Pancreas (tissue), 10 donors: ENCODE measurements around the gene ABCC1. TPM values are rescaled to one million over a fixed set of nuclear protein-coding genes. Genes with fewer than 3 reads are reported as not detected.
"Not testable (repeated sequence)": the region's sequence is repeated elsewhere in the genome, so short reads cannot be mapped to it uniquely, and the experiment has no call there.

Experiments
- ATAC-seq, 4 donors: fragments of 200-7000 bp; cut with Tn5 transposase; one replicate each; pipeline versions ENCODE4 v1.8.0 to v1.9.1; 2020; ENCODE audit warnings: mild to moderate bottlenecking in 4 of 4, moderate library complexity in 4 of 4
- DNase-seq, 6 donors: peaks; one replicate each; pipeline ENCODE4 v3.0.0-alpha.2; 2020
- FAIRE-seq: peaks from 2 replicates; lab custom pipeline; 2012; peaks lifted over from hg19 to GRCh38; lab: Jason Lieb, UNC
- H3K27ac ChIP-seq, 4 donors: fragments of 200-600 bp; sonication (generic); 1 replicate in 3 of 4; 2 replicates in 1 of 4; pipeline versions ENCODE4 v1.5.0 to v1.8.0; 2020
- H3K27me3 ChIP-seq, 4 donors: fragments of 200-600 bp; one replicate each; pipeline ENCODE4 v1.8.0; 2021
- H3K36me3 ChIP-seq, 3 donors: fragments of 200-600 bp; sonication (generic) in 1 of 3; one replicate each; pipeline versions ENCODE4 v1.5.0 to v1.8.0; 2020 to 2021
- H3K4me1 ChIP-seq, 3 donors: fragments of 200-600 bp; one replicate each; pipeline ENCODE4 v1.8.0; 2021
- H3K4me3 ChIP-seq, 4 donors: fragments of 200-600 bp; sonication (generic) in 2 of 4; one replicate each; pipeline versions ENCODE4 v1.5.0 to v1.8.0; 2020 to 2021
- H3K9me3 ChIP-seq, 4 donors: fragments of 200-600 bp; one replicate each; pipeline ENCODE4 v1.8.0; 2021
- CTCF ChIP-seq, 4 donors: fragments of 200-600 bp; sonication (generic) in 3 of 4; IDR thresholded peaks; one replicate each; pipeline versions ENCODE4 v1.5.0 to v1.8.0; 2021; ENCODE audit warnings: antibody characterized with exemption in 4 of 4
- WGBS, 2 donors: extraction: QIAGEN DNeasy Blood & Tissue Kit; methylation state at CpG; one replicate each; pipeline ENCODE4 v1.1.7; 2013; 5-methylcytosine and 5-hydroxymethylcytosine counted together
- intact Hi-C, 3 donors: fragments of 100-400 bp; cut with DNase I; formaldehyde crosslinking; loops; one replicate each; pipeline versions ENCODE4 v1.11.1 to v1.14.2; 2022
- polyA plus RNA-seq, 2 donors: library from polyadenylated mRNA; stranded (reverse); fragments of 200-250 nt; gene quantifications; one replicate each; pipeline ENCODE4 v1.2.3, GENCODE V29; 2013
- total RNA-seq, 6 donors: library from RNA; stranded (reverse); fragmentation: NEBNext Ultra II Directional in 4 of 6; extraction: Animal tissue kit (Norgen Biotek cat#: 25700) in 4 of 6; gene quantifications; one replicate each; pipeline versions ENCODE4 v1.2.1 to v1.2.4, GENCODE V29; 2021 to 2023
- donor health status: healthy with polysubstance abuse.
- donor health status: DM: no; HTN: no; CAD: no; lungs with moderate emphysema.
- donor health status: DM: no; HTN: no; CAD: no.
- donor health status: control.
- donor health status: control.
- donor health status: Bipolar disorder and iron deficiency.
- donor health status: DM: yes; HTN: yes; CAD: no.
- donor health status: DM: no; HTN: no; CAD: no.
- donor health status: DM: no; HTN: no; CAD: no.
- donor health status: DM: yes; HTN: yes; CAD: no.

The ABCC1 gene
- total and polyA plus RNA-seq, 8 donors = 8.5 to 16.8 (median 12.0) TPM

DNA sequence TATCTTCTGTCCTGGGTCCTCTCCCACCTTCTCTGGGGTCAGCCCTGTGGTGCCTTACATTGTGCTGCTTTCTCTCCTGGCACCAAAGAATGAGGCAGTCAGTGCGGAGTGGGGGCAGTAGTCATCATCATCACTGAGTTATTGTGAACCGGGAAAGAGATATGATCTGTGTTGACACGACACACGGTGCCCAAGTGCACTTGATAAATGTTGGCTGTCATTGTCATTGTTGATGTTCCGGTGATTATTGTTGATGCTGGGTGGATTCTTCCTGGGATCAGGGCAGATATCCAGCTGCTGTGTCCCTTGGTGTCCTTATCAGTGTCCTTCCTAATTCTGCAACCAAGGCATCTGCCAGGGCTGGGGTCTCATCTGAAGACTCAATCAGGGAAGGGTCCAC, 152.2 kb downstream of the ABCC1 start:
- ATAC-seq = no peak
- no peaks in the 10 kb centered on the region for H3K36me3 ChIP-seq
- FAIRE-seq = no peak

DNA sequence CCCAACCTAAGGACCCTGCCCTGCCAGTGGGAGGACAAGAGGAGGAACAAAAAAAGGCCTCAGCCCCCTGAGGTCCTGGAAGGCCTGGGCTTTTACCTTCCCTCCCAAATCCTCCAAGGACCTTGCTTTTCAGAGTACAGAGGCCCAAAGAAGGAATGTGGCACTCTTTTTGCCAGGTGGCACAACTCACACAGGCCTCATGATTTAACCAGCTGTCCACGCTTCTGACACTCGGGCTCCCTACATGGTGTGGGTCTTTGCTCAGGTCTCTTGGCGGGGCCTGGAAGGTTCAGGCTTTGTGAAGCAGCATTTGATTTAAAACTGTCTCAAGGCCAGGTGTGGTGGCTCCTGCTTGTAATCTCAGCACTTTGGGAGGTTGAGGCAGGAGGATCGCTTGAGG, 153.3 kb downstream of the ABCC1 start:
- no peaks in the 10 kb centered on the region for H3K36me3 ChIP-seq

More for the DNA sequence above, 152.2 kb downstream of the ABCC1 start:
- intact Hi-C loops = no loop called here
- Histone ChIP-seq H3K4me3 (no peak overlapping the region), H3K27ac (no peak overlapping the region), H3K9me3 (no peaks in the 10 kb centered on the region), H3K27me3 (no peaks in the 10 kb centered on the region), H3K4me1 (peaks cover 14 to 18% (median 16%) of the 10 kb centered on the region in 3 donors)
- 57 to 61% methylated on average over 5 of the region's 5 CpGs for WGBS, 2 donors
- DNase-seq = peak in 1 of 6 donors; percentile 13
- no peak for TF ChIP-seq CTCF (IDR thresholded peaks at IDR 0.05)

GRCh38 chr16:16104132-16104803, 154.9 kb downstream of the ABCC1 start:
- H3K4me1 ChIP-seq, ATAC-seq, H3K27me3 ChIP-seq, H3K27ac ChIP-seq, FAIRE-seq, H3K9me3 ChIP-seq, H3K36me3 ChIP-seq, H3K4me3 ChIP-seq, intact Hi-C loops: not testable (repeated sequence)
- WGBS, 2 donors = 91% methylated on average over 16 of the region's 16 CpGs
- DNase-seq = peak in 1 of 6 donors; percentile 56

More for the DNA sequence above, 153.3 kb downstream of the ABCC1 start:
- no peak overlapping the region for H3K27ac ChIP-seq
- FAIRE-seq = no peak
- H3K9me3 ChIP-seq = no peaks in the 10 kb centered on the region
- peaks cover 8 to 12% (median 11%) of the 10 kb centered on the region in 3 donors for H3K4me1 ChIP-seq
- no peaks in the 10 kb centered on the region for H3K27me3 ChIP-seq
- peak in 2 of 4 donors; percentile 49 to 55 for ATAC-seq
- WGBS, 2 donors = 58% methylated on average over 4 of the region's 4 CpGs
- intact Hi-C loops = no loop called here
- TF ChIP-seq CTCF (IDR thresholded peaks at IDR 0.05) = no peak
- DNase-seq = peak in 1 of 6 donors; percentile 8
- no peak overlapping the region for H3K4me3 ChIP-seq

DNA sequence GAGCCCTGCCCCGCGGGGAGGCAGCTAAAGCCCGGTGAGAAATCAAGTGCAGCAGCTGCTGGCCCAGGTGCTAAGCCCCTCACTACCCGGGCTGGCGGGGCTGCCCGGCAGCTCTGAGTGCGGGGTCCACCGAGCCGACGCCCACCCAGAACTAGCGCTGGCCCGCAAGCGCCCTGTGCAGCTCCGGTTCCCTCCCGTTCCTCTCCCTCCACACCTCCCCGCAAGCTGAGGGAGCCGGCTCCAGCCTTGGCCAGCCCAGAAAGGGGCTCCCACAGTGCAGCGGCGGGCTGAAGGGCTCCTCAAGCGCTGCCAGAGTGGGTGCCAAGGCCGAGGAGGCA, 155.4 kb downstream of the ABCC1 start:
- FAIRE-seq, DNase-seq, H3K4me3 ChIP-seq, H3K36me3 ChIP-seq, H3K4me1 ChIP-seq, intact Hi-C loops, H3K27ac ChIP-seq, H3K27me3 ChIP-seq, H3K9me3 ChIP-seq, ATAC-seq: not testable (repeated sequence)
- 94 to 96% methylated on average over 19 to 21 of the region's 21 CpGs for WGBS, 2 donors

GRCh38 chr16:16105646-16106045, 156.2 kb downstream of the ABCC1 start:
- 91 to 95% methylated on average over 14 of the region's 14 CpGs for WGBS, 2 donors
- no peak for ATAC-seq
- Histone ChIP-seq H3K27me3 (no peaks in the 10 kb centered on the region), H3K36me3 (no peaks in the 10 kb centered on the region), H3K4me3 (no peak overlapping the region), H3K9me3 (no peaks in the 10 kb centered on the region), H3K4me1 (peaks cover 0 to 3% (median 0%) of the 10 kb centered on the region in 3 donors), H3K27ac (no peak overlapping the region)
- peak in 1 of 6 donors; percentile 12 for DNase-seq
- TF ChIP-seq CTCF (IDR thresholded peaks at IDR 0.05) = no peak
- intact Hi-C loops = no loop called here
- FAIRE-seq = no peak

DNA sequence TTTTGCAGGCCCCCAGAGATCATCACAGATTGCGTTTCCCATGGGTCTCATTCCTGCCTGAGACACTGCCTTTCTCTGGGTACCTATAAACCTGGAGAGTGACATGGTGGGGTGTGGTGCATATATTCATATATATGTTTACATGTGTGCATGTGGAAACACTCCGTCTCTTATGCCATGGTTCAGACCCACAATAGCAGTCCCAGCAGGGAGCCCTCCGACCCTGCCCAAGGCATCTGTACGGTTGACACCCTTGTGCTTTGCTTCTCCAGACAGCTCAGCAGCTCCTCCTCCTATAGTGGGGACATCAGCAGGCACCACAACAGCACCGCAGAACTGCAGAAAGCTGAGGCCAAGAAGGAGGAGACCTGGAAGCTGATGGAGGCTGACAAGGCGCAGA, 157.1 kb downstream of the ABCC1 start:
- 93 to 95% methylated on average over 6 of the region's 6 CpGs for WGBS, 2 donors
- H3K27ac ChIP-seq = no peak overlapping the region
- TF ChIP-seq CTCF (IDR thresholded peaks at IDR 0.05) = no peak
- no peak for FAIRE-seq
- intact Hi-C loops = no loop called here
- H3K36me3 ChIP-seq = no peaks in the 10 kb centered on the region
- no peak for DNase-seq
- H3K4me3 ChIP-seq = no peak overlapping the region
- H3K4me1 ChIP-seq = peaks cover 0 to 3% (median 0%) of the 10 kb centered on the region in 3 donors
- no peaks in the 10 kb centered on the region for H3K9me3 ChIP-seq
- no peak for ATAC-seq
- no peaks in the 10 kb centered on the region for H3K27me3 ChIP-seq
